ENCODE results near the gene CBARP. TPM values are rescaled to one million over a fixed set of nuclear protein-coding genes. Genes with fewer than 3 reads are reported as not detected.
A peak's percentile ranks its signal among the peaks of the same experiment; 100 is the strongest.

Gene CBARP
- polyA plus RNA-seq, 1 of the 3 experiments (the other 2 are of a cell fraction) = 5.1 TPM

DNA sequence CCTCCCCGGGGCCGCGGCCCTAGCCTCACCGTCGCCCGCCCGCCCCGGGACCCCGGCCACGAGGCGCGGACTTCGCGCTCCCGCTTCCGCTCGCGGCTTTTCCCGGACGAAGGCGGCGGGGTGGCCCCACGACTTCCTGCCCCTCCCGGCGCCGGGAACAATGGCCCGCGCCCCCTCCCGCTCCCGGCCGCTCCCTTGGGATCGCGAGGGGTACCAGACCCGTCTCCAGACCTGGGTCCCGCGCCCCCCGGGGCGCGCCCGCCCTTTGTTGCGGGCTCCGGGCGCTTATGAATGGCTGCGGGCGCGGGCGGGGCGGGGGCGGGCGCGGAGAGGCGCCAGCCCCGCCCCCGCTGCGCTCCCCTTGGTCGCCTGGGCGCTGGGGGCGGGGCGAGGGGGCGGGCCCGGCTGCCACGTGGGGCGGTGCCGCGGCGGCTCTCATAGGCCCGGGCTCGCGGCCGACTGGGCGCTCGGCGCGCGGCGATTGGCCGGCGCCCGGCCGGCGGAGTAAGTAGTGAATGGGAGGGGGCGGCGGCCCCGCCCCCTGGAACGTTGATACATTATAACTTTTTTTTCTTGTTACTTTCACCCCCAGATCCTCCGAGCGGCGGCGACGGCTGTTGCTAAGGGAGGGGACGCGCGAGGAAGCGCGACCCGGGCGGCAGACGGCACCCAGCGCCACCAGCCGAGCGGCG, 11.6 kb upstream of the CBARP start (continued):
- TF ChIP-seq, protein P1, sequence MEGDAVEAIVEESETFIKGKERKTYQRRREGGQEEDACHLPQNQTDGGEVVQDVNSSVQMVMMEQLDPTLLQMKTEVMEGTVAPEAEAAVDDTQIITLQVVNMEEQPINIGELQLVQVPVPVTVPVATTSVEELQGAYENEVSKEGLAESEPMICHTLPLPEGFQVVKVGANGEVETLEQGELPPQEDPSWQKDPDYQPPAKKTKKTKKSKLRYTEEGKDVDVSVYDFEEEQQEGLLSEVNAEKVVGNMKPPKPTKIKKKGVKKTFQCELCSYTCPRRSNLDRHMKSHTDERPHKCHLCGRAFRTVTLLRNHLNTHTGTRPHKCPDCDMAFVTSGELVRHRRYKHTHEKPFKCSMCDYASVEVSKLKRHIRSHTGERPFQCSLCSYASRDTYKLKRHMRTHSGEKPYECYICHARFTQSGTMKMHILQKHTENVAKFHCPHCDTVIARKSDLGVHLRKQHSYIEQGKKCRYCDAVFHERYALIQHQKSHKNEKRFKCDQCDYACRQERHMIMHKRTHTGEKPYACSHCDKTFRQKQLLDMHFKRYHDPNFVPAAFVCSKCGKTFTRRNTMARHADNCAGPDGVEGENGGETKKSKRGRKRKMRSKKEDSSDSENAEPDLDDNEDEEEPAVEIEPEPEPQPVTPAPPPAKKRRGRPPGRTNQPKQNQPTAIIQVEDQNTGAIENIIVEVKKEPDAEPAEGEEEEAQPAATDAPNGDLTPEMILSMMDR (IDR thresholded peaks at IDR 0.05) = no peak
- TF ChIP-seq, protein P2, sequence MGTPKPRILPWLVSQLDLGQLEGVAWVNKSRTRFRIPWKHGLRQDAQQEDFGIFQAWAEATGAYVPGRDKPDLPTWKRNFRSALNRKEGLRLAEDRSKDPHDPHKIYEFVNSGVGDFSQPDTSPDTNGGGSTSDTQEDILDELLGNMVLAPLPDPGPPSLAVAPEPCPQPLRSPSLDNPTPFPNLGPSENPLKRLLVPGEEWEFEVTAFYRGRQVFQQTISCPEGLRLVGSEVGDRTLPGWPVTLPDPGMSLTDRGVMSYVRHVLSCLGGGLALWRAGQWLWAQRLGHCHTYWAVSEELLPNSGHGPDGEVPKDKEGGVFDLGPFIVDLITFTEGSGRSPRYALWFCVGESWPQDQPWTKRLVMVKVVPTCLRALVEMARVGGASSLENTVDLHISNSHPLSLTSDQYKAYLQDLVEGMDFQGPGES (IDR thresholded peaks at IDR 0.05; ENCODE audit: low read depth, low read length) = no peak
- peak; percentile 27; the same call in 1 of the 2 replicates for TF ChIP-seq GABPA (IDR thresholded peaks at IDR 0.05; ENCODE audit: low read depth)
- TF ChIP-seq, protein P3, sequence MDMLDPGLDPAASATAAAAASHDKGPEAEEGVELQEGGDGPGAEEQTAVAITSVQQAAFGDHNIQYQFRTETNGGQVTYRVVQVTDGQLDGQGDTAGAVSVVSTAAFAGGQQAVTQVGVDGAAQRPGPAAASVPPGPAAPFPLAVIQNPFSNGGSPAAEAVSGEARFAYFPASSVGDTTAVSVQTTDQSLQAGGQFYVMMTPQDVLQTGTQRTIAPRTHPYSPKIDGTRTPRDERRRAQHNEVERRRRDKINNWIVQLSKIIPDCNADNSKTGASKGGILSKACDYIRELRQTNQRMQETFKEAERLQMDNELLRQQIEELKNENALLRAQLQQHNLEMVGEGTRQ (IDR thresholded peaks at IDR 0.05; ENCODE audit: borderline replicate concordance, low read depth, low read length) = no peak
- TF ChIP-seq SMC3 (IDR thresholded peaks at IDR 0.05; ENCODE audit: low read depth, low read length) = no peak
- TF ChIP-seq RAD21 (IDR thresholded peaks at IDR 0.05; ENCODE audit: low read length) = no peak

DNA sequence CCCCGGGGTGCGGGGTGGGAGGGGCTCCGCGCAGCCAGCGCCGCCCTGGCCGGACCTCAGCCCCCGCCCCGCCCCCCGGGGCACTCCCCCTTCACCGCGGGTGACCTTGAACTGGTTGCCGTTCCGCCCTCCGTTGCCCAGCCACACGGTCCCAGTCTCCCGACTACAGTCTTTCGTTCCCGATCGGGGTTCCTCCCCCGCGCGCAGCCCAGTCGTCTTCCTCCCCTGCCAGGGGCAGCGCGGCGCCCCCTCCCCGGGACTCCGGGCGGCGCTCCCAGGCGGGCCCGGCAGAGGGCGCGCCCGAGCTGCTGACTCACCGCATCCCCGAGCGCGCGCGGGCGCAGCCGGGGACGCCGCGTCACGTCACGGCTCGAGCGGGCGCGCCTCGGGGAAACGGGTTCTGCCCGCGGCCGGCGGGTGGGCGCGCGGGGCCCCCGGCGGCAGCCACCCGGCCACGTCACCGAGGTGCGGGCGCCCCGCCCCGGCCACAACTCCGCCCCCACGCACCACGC, 11.0 kb upstream of the CBARP start:
- peak overlapping the region; percentile 72 to 88 for H3K4me3 ChIP-seq (ENCODE audit: low read depth in 2 of 2, low read length in 1 of 2)
- no peaks in the 10 kb centered on the region for H3K9me2 ChIP-seq
- peak overlapping the region; percentile 95 to 96 for H3K27ac ChIP-seq (ENCODE audit: low read depth in 2 of 2, low read length in 1 of 2)
- peak; percentile 85 for DNase-seq
- H3F3A ChIP-seq (replicated peaks; ENCODE audit: insufficient read depth) = peaks cover 37% of the 10 kb centered on the region
- peaks cover 23% of the 10 kb centered on the region for H4K20me1 ChIP-seq (ENCODE audit: insufficient read depth)
- ChIA-PET CTCF (interaction anchor here (0.6 to 2.5 kb wide), 7 partner anchors 11 to 31 kb away, joined by 3 to 22 read pairs (median 6); partner anchors contain the start of gene CIRBP), POLR2A (interaction anchor here (0.6 to 1.5 kb wide), 5 partner anchors 12 to 453 kb away, joined by 3 to 23 read pairs (median 7); partner anchors contain the start of gene CIRBP)
- WGBS (ENCODE audit: low lambda C conversion rate) = no CpG with 5 or more reads among the region's 74 CpGs
- no peaks in the 10 kb centered on the region for H3K9me3 ChIP-seq
- peak overlapping the region; percentile 96 for H3K9ac ChIP-seq
- H2AFZ ChIP-seq (ENCODE audit: low read depth) = no peak overlapping the region
- peaks cover 5 to 13% of the 10 kb centered on the region in 2 experiments for H3K36me3 ChIP-seq (replicated peaks in 1 of 2; ENCODE audit: control insufficient read depth in 1 of 2, insufficient read depth in 2 of 2, low read length in 1 of 2)
- H3K4me1 ChIP-seq (ENCODE audit: control insufficient read depth in 1 of 2, insufficient read depth in 2 of 2, low read depth in 1 of 2, low read length in 1 of 2) = peaks cover 13 to 37% of the 10 kb centered on the region in 2 experiments; a peak in 3 of 4 replicates
- H3K79me2 ChIP-seq (ENCODE audit: insufficient read depth) = peaks cover 49% of the 10 kb centered on the region
- no peaks in the 10 kb centered on the region for H3K27me3 ChIP-seq (ENCODE audit: insufficient read depth)
- H3K4me2 ChIP-seq = peak overlapping the region; percentile 84; the same call in 1 of the 2 replicates
- TF ChIP-seq RAD21 (IDR thresholded peaks at IDR 0.05; ENCODE audit: low read length) (peak; percentile 44), FOSL2 (IDR thresholded peaks at IDR 0.05; ENCODE audit: borderline replicate concordance, low read depth) (peak; percentile 21; the same call in 1 of the 2 replicates), SMC3 (IDR thresholded peaks at IDR 0.05; ENCODE audit: low read depth, low read length) (peak; percentile 26; the same call in 1 of the 2 replicates), POLR2AphosphoS5 (IDR thresholded peaks at IDR 0.05; ENCODE audit: low read depth, low read length) (no peak), ELF1 (IDR thresholded peaks at IDR 0.05) (no peak), TEAD4 (IDR thresholded peaks at IDR 0.05; ENCODE audit: borderline replicate concordance, insufficient read depth) (no peak), REST (IDR thresholded peaks at IDR 0.05; ENCODE audit: low read depth, low read length) (no peak), SIN3A (IDR thresholded peaks at IDR 0.05; ENCODE audit: borderline replicate concordance, low read depth, low read length) (peak; percentile 35; the same call in 1 of the 2 replicates), TAF1 (IDR thresholded peaks at IDR 0.05; ENCODE audit: borderline replicate concordance, low read depth, low read length) (no peak), GABPA (IDR thresholded peaks at IDR 0.05; ENCODE audit: low read depth) (no peak), MXI1 (IDR thresholded peaks at IDR 0.05; ENCODE audit: low read depth, low read length) (no peak), CHD2 (IDR thresholded peaks at IDR 0.05; ENCODE audit: low read length, partially characterized antibody) (no peak), GATA2 (CRISPR knock-in tag; IDR thresholded peaks at IDR 0.05) (no peak), NRF1 (IDR thresholded peaks at IDR 0.05; ENCODE audit: low read depth, low read length) (peak; percentile 32; the same call in 1 of the 2 replicates), RFX5 (IDR thresholded peaks at IDR 0.05; ENCODE audit: low read length) (no peak), FOXJ3 (CRISPR knock-in tag; IDR thresholded peaks at IDR 0.05) (no peak), USF1 (IDR thresholded peaks at IDR 0.05; ENCODE audit: borderline replicate concordance, low read depth) (no peak)

Data from SK-N-SH (cell line).